ENCODE measurements around the gene XYLT1. TPM values are rescaled to one million over a fixed set of nuclear protein-coding genes. Genes with fewer than 3 reads are reported as not detected.
A peak's percentile ranks its signal among the peaks of the same experiment; 100 is the strongest.

XYLT1 gene
- total and polyA plus RNA-seq, 2 of the 4 experiments (the other 2 are of a cell fraction) = 9.0 to 12.7 TPM

- peak overlapping the region; percentile 19 for H3K9ac ChIP-seq (ENCODE audit: low read depth, low read length)
- peaks cover 5% of the 10 kb centered on the region for H3K9me1 ChIP-seq (ENCODE audit: insufficient read depth, low read length)
- peak overlapping the region; percentile 72 for H2AFZ ChIP-seq (replicated peaks; ENCODE audit: low read length, poor library complexity)
- 0 out of 2 replicates have a peak overlapping the region, but pooled peaks have one; percentile 26 for H2BK120ac ChIP-seq (ENCODE audit: low read depth, low read length)
- ChIA-PET POLR2A (ENCODE audit: unreplicated experiment) (no interaction called here), CTCF (no interaction called here)
- H3K18ac ChIP-seq (ENCODE audit: low read depth, low read length) = no peak overlapping the region
- no peaks in the 10 kb centered on the region for H3K9me3 ChIP-seq (ENCODE audit: control insufficient read depth, insufficient read depth, low read length)
- no peaks in the 10 kb centered on the region for H3K27me3 ChIP-seq (ENCODE audit: control insufficient read depth, insufficient read depth, low read length)
- peaks cover 13% of the 10 kb centered on the region for H3K4me1 ChIP-seq (ENCODE audit: control insufficient read depth, insufficient read depth, low read length)
- H3K4ac ChIP-seq (ENCODE audit: low read depth, low read length) = peak overlapping the region; percentile 63
- peak overlapping the region; percentile 12; the same call in 1 of the 2 replicates for H3K56ac ChIP-seq (ENCODE audit: extremely low read depth, insufficient read depth, low read length)
- peak overlapping the region; percentile 70 for H3K4me3 ChIP-seq (ENCODE audit: insufficient read depth, low read depth, low read length)
- H4K5ac ChIP-seq (ENCODE audit: low read depth, low read length) = no peak overlapping the region
- BruUV-seq (replicated peaks) = no TSS peak
- intact Hi-C loops (cut with micrococcal nuclease) = loop anchor here (1.0 to 10.0 kb wide), 8 partner anchors 72 to 877 kb away; no protein-coding TSS in a partner anchor
- H2AK9ac ChIP-seq (replicated peaks; ENCODE audit: low read depth, low read length, poor library complexity) = no peak overlapping the region
- TF ChIP-seq RAD21 (IDR thresholded peaks at IDR 0.05; ENCODE audit: low read length) (no peak), CHD1 (IDR thresholded peaks at IDR 0.05; ENCODE audit: low read depth, low read length) (no peak), MXI1 (IDR thresholded peaks at IDR 0.05; ENCODE audit: borderline replicate concordance, low read depth, low read length) (no peak)
- H2BK20ac ChIP-seq (ENCODE audit: low read depth, low read length) = peak overlapping the region; percentile 1; the same call in 1 of the 2 replicates
- 0% methylated on average over 4 of the region's 16 CpGs; no CpG with 5 or more reads in 1 of the 2 experiments for WGBS, 2 experiments (ENCODE audit: extremely low coverage in 2 of 2, insufficient read length in 1 of 2)
- H4K8ac ChIP-seq (ENCODE audit: low read depth in 2 of 2, low read length in 2 of 2) = no peak overlapping the region
- no peaks in the 10 kb centered on the region for H3K36me3 ChIP-seq (ENCODE audit: control insufficient read depth, insufficient read depth, low read length)
- H2BK5ac ChIP-seq (ENCODE audit: low read depth, low read length, poor library complexity, severe bottlenecking) = no peak overlapping the region
- peak overlapping the region; percentile 49; the same call in 1 of the 3 replicates for H2BK15ac ChIP-seq (ENCODE audit: low read depth, low read length)
- H3K79me1 ChIP-seq (ENCODE audit: low read depth in 1 of 2, low read length in 2 of 2) = peaks cover 10 to 36% of the 10 kb centered on the region in 2 experiments; a peak in 2 of 4 replicates
- peak; percentile 1; the same call in 1 of the 2 replicates for ATAC-seq (ENCODE audit: low read depth)
- H3K14ac ChIP-seq (replicated peaks; ENCODE audit: low read depth, low read length) = peak overlapping the region; percentile 24
- H4K91ac ChIP-seq (ENCODE audit: insufficient read depth, low read depth, low read length) = no peak overlapping the region
- peaks cover 26% of the 10 kb centered on the region for H4K20me1 ChIP-seq (ENCODE audit: insufficient read depth, low read length)
- DNase-seq = no peak
- H2AK5ac ChIP-seq (ENCODE audit: low read depth, low read length) = peak overlapping the region; percentile 21; the same call in 1 of the 2 replicates
- peak overlapping the region; percentile 76 for H3K4me2 ChIP-seq (ENCODE audit: low read depth, low read length)
- H3K23ac ChIP-seq (ENCODE audit: low read depth, low read length) = peak overlapping the region; percentile 44
- dilution Hi-C loops (cut with HindIII; ENCODE audit: low sequenced_read_pairs, unreplicated experiment) = no loop called here
- in situ Hi-C loops (cut with MboI; ENCODE audit: low sequenced_read_pairs) = loop anchor here (25.0 kb wide), 2 partner anchors 257 to 607 kb away; no protein-coding TSS in a partner anchor
- peak overlapping the region; percentile 19; the same call in 1 of the 2 replicates for H3K27ac ChIP-seq (ENCODE audit: insufficient read depth, low read length)
These were observed 999 bp downstream of the XYLT1 start for GRCh38 chr16:17469741-17470181.
